Activated CD8-positive, alpha-beta T cell treated with anti-CD3 and anti-CD28 coated beads for 36 hours (primary cell): ENCODE data around the gene HSD11B1. TPM values are rescaled to one million over a fixed set of nuclear protein-coding genes. Genes with fewer than 3 reads are reported as not detected.

Experiments used
- ATAC-seq: fragments of 200-7000 bp; cut with Tn5 transposase; one replicate; pipeline ENCODE4 v1.10.0; 2021; ENCODE audit warnings: mild to moderate bottlenecking, moderate library complexity
- CTCF ChIA-PET: fragments of 350-600 bp; sonication (Branson Sonifier 250); formaldehyde crosslinking; loops from one replicate; lab custom pipeline; 2021; ENCODE audit warnings: antibody characterized with exemption; lab: Charles Lee
- POLR2A ChIA-PET: fragments of 350-600 bp; sonication (Branson Sonifier 250); formaldehyde crosslinking; loops from one replicate; lab custom pipeline; 2021; ENCODE audit warnings: antibody characterized with exemption; lab: Charles Lee
- DNase-seq: peaks from one replicate; pipeline ENCODE4 v3.0.0-alpha.2; 2020
- H3K27ac Mint-ChIP-seq: one replicate; pipeline ENCODE4 v1.8.0; 2021; ENCODE audit warnings: mild to moderate bottlenecking, mixed read lengths
- H3K27me3 Mint-ChIP-seq: one replicate; pipeline ENCODE4 v1.8.0; 2021; ENCODE audit warnings: mixed read lengths
- H3K36me3 Mint-ChIP-seq: one replicate; pipeline ENCODE4 v1.8.0; 2021; ENCODE audit warnings: low read depth, mixed read lengths
- H3K4me1 Mint-ChIP-seq: one replicate; pipeline ENCODE4 v1.8.0; 2021; ENCODE audit warnings: low read depth, mixed read lengths
- H3K4me3 Mint-ChIP-seq: one replicate; pipeline ENCODE4 v1.8.0; 2021; ENCODE audit warnings: mild to moderate bottlenecking, moderate library complexity, mixed read lengths
- H3K9me3 Mint-ChIP-seq: one replicate; pipeline ENCODE4 v1.8.0; 2021; ENCODE audit warnings: mixed read lengths
- intact Hi-C: fragments of 100-400 bp; cut with micrococcal nuclease; formaldehyde crosslinking; loops from one replicate; pipeline ENCODE4 v1.10.0; 2022
- total RNA-seq, 2 experiments: library from RNA; stranded (reverse); gene quantifications; one replicate each; pipeline ENCODE4 v1.2.3, GENCODE V29; 2021
- TF ChIP-seq, protein P1 (sequence below): fragments of 200-600 bp; IDR thresholded peaks from one replicate; pipeline ENCODE4 v1.8.0; 2022; ENCODE audit warnings: antibody characterized with exemption, mild to moderate bottlenecking

The HSD11B1 gene
- total RNA-seq, 2 experiments from 2014 or later, result 0.47 to 0.59 TPM

DNA sequence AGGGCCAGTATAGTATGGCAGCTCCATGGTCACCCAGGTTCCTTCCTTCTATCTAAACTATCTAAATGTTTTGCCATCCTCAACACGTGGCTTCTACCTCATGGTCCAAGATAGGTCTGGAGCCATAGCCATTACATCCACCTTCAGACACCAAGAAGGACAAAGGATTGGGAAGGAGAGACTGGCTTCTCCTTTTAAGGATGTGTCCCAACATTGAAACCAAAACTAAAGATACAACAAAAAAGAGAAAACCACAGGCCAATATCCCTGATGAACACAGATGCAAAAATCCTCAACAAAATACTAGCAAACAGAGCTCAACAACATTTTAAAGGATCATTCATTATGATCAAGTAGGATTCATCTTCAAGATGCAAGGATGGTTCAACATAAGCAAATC is 24.8 kb downstream of the HSD11B1 start:
- intact Hi-C loops, result no loop called here
- no peak for ATAC-seq
- H3K27ac Mint-ChIP-seq, result no peak overlapping the region
- H3K9me3 Mint-ChIP-seq, result no peaks in the 10 kb centered on the region
- peaks cover 40% of the 10 kb centered on the region for H3K4me1 Mint-ChIP-seq
- DNase-seq, result no peak
- ChIA-PET CTCF (interaction anchor here (0.7 to 4.2 kb wide), 3 partner anchors 14 to 86 kb away, joined by 3 to 27 read pairs (median 8); no protein-coding TSS in a partner anchor), POLR2A (interaction anchor here (1.0 to 1.1 kb wide), 2 partner anchors 22 to 26 kb away, joined by 4 to 5 read pairs; partner anchors contain the start of gene TRAF3IP3)
- peaks cover 2% of the 10 kb centered on the region for H3K36me3 Mint-ChIP-seq
- H3K27me3 Mint-ChIP-seq, result no peaks in the 10 kb centered on the region
- TF ChIP-seq, protein P1, sequence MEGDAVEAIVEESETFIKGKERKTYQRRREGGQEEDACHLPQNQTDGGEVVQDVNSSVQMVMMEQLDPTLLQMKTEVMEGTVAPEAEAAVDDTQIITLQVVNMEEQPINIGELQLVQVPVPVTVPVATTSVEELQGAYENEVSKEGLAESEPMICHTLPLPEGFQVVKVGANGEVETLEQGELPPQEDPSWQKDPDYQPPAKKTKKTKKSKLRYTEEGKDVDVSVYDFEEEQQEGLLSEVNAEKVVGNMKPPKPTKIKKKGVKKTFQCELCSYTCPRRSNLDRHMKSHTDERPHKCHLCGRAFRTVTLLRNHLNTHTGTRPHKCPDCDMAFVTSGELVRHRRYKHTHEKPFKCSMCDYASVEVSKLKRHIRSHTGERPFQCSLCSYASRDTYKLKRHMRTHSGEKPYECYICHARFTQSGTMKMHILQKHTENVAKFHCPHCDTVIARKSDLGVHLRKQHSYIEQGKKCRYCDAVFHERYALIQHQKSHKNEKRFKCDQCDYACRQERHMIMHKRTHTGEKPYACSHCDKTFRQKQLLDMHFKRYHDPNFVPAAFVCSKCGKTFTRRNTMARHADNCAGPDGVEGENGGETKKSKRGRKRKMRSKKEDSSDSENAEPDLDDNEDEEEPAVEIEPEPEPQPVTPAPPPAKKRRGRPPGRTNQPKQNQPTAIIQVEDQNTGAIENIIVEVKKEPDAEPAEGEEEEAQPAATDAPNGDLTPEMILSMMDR, result no peak
- no peak overlapping the region for H3K4me3 Mint-ChIP-seq

DNA sequence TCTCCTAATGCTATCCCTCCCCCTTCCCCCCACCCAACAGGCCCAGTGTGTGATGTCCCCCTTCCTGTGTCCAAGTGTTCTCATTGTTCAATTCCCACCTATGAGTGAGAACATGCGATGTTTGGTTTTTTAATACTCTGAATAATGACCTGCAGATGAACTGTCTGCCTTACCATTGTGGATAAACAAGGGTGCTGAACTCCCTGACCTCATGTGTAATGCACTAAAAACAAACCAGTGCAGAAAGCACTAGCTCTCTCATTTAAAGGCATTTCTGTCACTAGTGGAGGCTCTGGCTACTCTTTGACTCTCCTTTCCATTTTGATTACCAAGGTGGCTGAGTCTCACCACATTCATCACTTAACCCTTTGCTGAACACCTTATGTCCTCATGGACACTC is 28.1 kb downstream of the HSD11B1 start:
- no peak overlapping the region for H3K4me3 Mint-ChIP-seq
- H3K4me1 Mint-ChIP-seq, result peaks cover 39% of the 10 kb centered on the region
- DNase-seq, result no peak
- no peak overlapping the region for H3K27ac Mint-ChIP-seq
- TF ChIP-seq, protein P1, result no peak
- intact Hi-C loops, result no loop called here
- peaks cover under 1% of the 10 kb centered on the region for H3K36me3 Mint-ChIP-seq
- H3K9me3 Mint-ChIP-seq, result no peaks in the 10 kb centered on the region
- CTCF ChIA-PET, result no interaction called here
- POLR2A ChIA-PET, result no interaction called here
- H3K27me3 Mint-ChIP-seq, result no peaks in the 10 kb centered on the region
- no peak for ATAC-seq

DNA sequence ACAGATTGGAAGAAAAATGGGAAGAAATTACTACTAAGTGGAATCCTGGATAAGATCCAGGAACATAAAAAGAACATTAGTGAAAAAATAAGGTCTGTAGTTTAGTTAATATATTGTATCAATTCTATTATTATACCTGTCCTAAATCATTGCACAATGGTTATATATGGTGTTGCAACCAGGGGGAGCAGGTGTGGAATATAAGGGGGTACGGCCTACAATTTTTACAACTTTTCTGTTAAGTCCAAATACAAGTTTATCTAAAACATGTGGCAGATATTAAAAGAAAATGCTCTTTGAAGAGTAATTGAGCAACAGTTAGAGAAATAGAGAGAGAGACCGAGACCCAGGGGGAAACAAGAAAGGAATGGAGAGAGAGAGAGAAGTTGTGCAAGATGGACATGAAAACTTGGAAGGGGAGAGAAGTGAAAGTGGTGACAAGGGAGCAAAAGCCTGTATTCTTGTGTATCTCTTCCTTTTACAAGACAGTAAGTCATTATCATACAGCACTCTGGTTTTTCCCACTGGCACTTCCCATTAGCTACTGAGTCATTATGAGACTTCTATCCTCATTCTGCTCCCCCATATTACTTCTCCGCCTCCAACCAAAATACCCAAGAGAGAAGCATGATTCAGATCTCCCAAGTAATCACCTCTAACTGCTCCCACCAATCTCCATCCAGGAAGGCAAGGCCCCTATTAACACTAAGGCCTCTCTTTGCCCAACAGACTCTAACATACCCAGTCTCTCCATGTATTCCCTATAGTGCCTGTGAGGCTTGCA is 29.0 kb downstream of the HSD11B1 start:
- Mint-ChIP-seq H3K4me3 (no peak overlapping the region), H3K4me1 (peaks cover 38% of the 10 kb centered on the region), H3K27ac (no peak overlapping the region), H3K27me3 (no peaks in the 10 kb centered on the region), H3K36me3 (no peaks in the 10 kb centered on the region), H3K9me3 (no peaks in the 10 kb centered on the region)
- intact Hi-C loops, result no loop called here
- ChIA-PET CTCF (interaction anchor here (1.1 to 2.0 kb wide), 3 partner anchors 13 to 44 kb away, joined by 4 to 5 read pairs (median 4); no protein-coding TSS in a partner anchor), POLR2A (interaction anchor here (0.9 to 4.1 kb wide), 2 partner anchors 9 to 22 kb away, joined by 4 to 20 read pairs; partner anchors contain the start of gene TRAF3IP3)
- DNase-seq (no peak), ATAC-seq (no peak)
- TF ChIP-seq, protein P1, result no peak

DNA sequence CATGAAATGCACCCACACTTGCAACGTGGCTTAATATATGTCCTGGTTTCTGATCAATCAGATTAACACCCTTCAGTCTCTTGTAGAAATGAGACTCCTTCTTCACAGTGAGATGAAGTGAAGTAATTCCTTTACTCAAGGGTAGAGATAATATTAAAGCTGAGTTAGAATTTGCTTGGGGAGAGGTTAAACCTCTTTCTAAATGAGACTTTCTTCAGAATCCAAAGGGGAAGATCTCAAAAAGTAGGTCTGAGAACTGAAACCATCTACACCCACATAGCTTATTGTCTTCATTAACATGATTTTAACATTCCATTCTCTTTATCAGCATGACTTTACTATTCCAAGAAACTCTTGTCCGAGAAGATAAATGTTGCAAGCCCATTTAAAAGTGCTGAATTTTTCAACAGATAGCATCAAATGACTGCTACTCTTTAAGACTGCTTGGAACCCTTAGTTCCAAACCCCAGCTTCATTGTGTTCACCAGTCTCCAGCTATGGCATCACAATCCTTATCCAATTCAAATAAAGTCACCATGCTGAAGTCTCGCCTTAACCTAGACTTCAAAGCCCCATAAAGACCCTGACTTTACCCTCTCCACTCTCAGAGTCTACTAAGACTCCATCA is 32.0 kb downstream of the HSD11B1 start:
- intact Hi-C loops, result no loop called here
- TF ChIP-seq, protein P1, result no peak
- ATAC-seq (peak; percentile 61), DNase-seq (no peak)
- Mint-ChIP-seq H3K36me3 (no peaks in the 10 kb centered on the region), H3K4me3 (no peak overlapping the region), H3K27me3 (no peaks in the 10 kb centered on the region), H3K9me3 (no peaks in the 10 kb centered on the region), H3K27ac (peak overlapping the region; percentile 77), H3K4me1 (peaks cover 41% of the 10 kb centered on the region)
- ChIA-PET POLR2A (interaction anchor here (0.8 to 4.1 kb wide), 6 partner anchors 12 to 62 kb away, joined by 3 to 20 read pairs (median 4); no protein-coding TSS in a partner anchor), CTCF (interaction anchor here (1.0 to 3.3 kb wide), 16 partner anchors 8 to 170 kb away, joined by 3 to 40 read pairs (median 4); partner anchors contain the start of gene TRAF3IP3)
